IMR-90 (cell line): Measurements from ENCODE around the gene KLHL40. TPM values are rescaled to one million over a fixed set of nuclear protein-coding genes. Genes with fewer than 3 reads are reported as not detected.

Source experiments
- ATAC-seq: fragments of 200-7000 bp; cut with Tn5 transposase; 2 replicates; pipeline ENCODE4 v1.9.1; 2020; ENCODE audit warnings: low read depth, mild to moderate bottlenecking, moderate library complexity
- BruUV-seq: library from RNA; stranded (reverse); fragments of 400-500 nt; replicated peaks from 2 replicates; lab custom pipeline; 2021; lab: Mats Ljungman, UMichigan
- CTCF ChIA-PET: fragments of 300-600 bp; formaldehyde crosslinking; extraction: SDS; loops from one replicate; lab custom pipeline; 2021; ENCODE audit warnings: antibody characterized with exemption; lab: Yijun Ruan, JAX
- POLR2A ChIA-PET: fragments of 300-600 bp; sonication (Branson Sonifier 250); formaldehyde crosslinking; loops from one replicate; lab custom pipeline; 2022; ENCODE audit warnings: antibody characterized with exemption; ENCODE audit not compliant: unreplicated experiment; lab: Charles Lee
- DNase-seq: peaks from one replicate; pipeline ENCODE4 v3.0.0; 2013
- H2AFZ ChIP-seq: replicated peaks from 2 replicates; pipeline ENCODE3; 2013; ENCODE audit warnings: low read length, mild to moderate bottlenecking; ENCODE audit not compliant: poor library complexity
- H2AK5ac ChIP-seq: 2 replicates; pipeline ENCODE4 v1.6.1; 2013; ENCODE audit warnings: low read depth, low read length, inconsistent platforms
- H2AK9ac ChIP-seq: replicated peaks from 2 replicates; pipeline ENCODE3; 2013; ENCODE audit warnings: mild to moderate bottlenecking, low read depth, low read length, moderate library complexity; ENCODE audit not compliant: poor library complexity
- H2BK120ac ChIP-seq: 2 replicates; pipeline ENCODE4 v1.6.1; 2013; ENCODE audit warnings: low read depth, low read length, inconsistent platforms
- H2BK15ac ChIP-seq: 3 replicates; pipeline ENCODE4 v1.6.1; 2013; ENCODE audit warnings: low read depth, low read length, inconsistent platforms
- H2BK20ac ChIP-seq: 2 replicates; pipeline ENCODE4 v1.6.1; 2013; ENCODE audit warnings: low read depth, mild to moderate bottlenecking, inconsistent platforms, low read length, moderate library complexity
- H2BK5ac ChIP-seq: 2 replicates; pipeline ENCODE4 v1.6.1; 2013; ENCODE audit warnings: mild to moderate bottlenecking, low read depth, low read length, inconsistent platforms; ENCODE audit not compliant: poor library complexity, severe bottlenecking
- H3K14ac ChIP-seq: replicated peaks from 2 replicates; pipeline ENCODE4 v1.6.1; 2013; ENCODE audit warnings: low read depth, low read length, inconsistent platforms
- H3K18ac ChIP-seq: 2 replicates; pipeline ENCODE4 v1.6.1; 2013; ENCODE audit warnings: low read depth, low read length, control low read depth
- H3K23ac ChIP-seq: 2 replicates; pipeline ENCODE4 v1.6.1; 2013; ENCODE audit warnings: low read depth, low read length, inconsistent platforms
- H3K27ac ChIP-seq: 2 replicates; pipeline ENCODE4 v1.5.1; 2013; ENCODE audit warnings: mild to moderate bottlenecking, control low read depth, low read length; ENCODE audit not compliant: insufficient read depth
- H3K27me3 ChIP-seq: 2 replicates; pipeline ENCODE4 v1.6.1; 2013; ENCODE audit warnings: low read length; ENCODE audit not compliant: control insufficient read depth, insufficient read depth
- H3K36me3 ChIP-seq: 2 replicates; pipeline ENCODE4 v1.6.1; 2013; ENCODE audit warnings: low read length, mixed read lengths; ENCODE audit not compliant: control insufficient read depth, insufficient read depth
- H3K4ac ChIP-seq: 2 replicates; pipeline ENCODE4 v1.6.1; 2013; ENCODE audit warnings: low read depth, low read length, inconsistent platforms
- H3K4me1 ChIP-seq: 2 replicates; pipeline ENCODE4 v1.6.1; 2013; ENCODE audit warnings: low read length, mixed read lengths; ENCODE audit not compliant: control insufficient read depth, insufficient read depth
- H3K4me2 ChIP-seq: 2 replicates; pipeline ENCODE4 v1.6.1; 2013; ENCODE audit warnings: low read depth, mild to moderate bottlenecking, control low read depth, low read length, moderate library complexity
- H3K4me3 ChIP-seq: 2 replicates; pipeline ENCODE4 v1.5.1; 2013; ENCODE audit warnings: low read depth, mild to moderate bottlenecking, control low read depth, low read length, moderate library complexity; ENCODE audit not compliant: insufficient read depth
- H3K56ac ChIP-seq: 2 replicates; pipeline ENCODE4 v1.6.1; 2013; ENCODE audit warnings: low read length, inconsistent platforms; ENCODE audit not compliant: insufficient read depth; ENCODE audit errors: extremely low read depth
- H3K79me1 ChIP-seq, 2 experiments: 2 replicates each; pipeline ENCODE4 v1.6.1; 2013; ENCODE audit warnings: low read length in 2 of 2, inconsistent platforms in 1 of 2, low read depth in 1 of 2
- H3K9ac ChIP-seq: 2 replicates; pipeline ENCODE4 v1.6.1; 2013; ENCODE audit warnings: low read depth, low read length, control low read depth
- H3K9me1 ChIP-seq: 2 replicates; pipeline ENCODE4 v1.6.1; 2013; ENCODE audit warnings: low read length, inconsistent platforms; ENCODE audit not compliant: insufficient read depth
- H3K9me3 ChIP-seq: 2 replicates; pipeline ENCODE4 v1.6.1; 2013; ENCODE audit warnings: low read length; ENCODE audit not compliant: control insufficient read depth, insufficient read depth
- H4K20me1 ChIP-seq: 2 replicates; pipeline ENCODE4 v1.6.1; 2013; ENCODE audit warnings: low read length, inconsistent platforms; ENCODE audit not compliant: insufficient read depth
- H4K5ac ChIP-seq: 2 replicates; pipeline ENCODE4 v1.6.1; 2013; ENCODE audit warnings: mild to moderate bottlenecking, low read depth, low read length, control low read depth
- H4K8ac ChIP-seq, 2 experiments: 2 replicates each; pipeline ENCODE4 v1.6.1; 2013; ENCODE audit warnings: low read depth in 2 of 2, low read length in 2 of 2, control low read depth in 1 of 2, inconsistent platforms in 1 of 2
- H4K91ac ChIP-seq: 2 replicates; pipeline ENCODE4 v1.6.1; 2013; ENCODE audit warnings: low read depth, low read length, inconsistent platforms; ENCODE audit not compliant: insufficient read depth
- BHLHE40 ChIP-seq: fragments of 150-350 bp; IDR thresholded peaks from 2 replicates; pipeline ENCODE4 v1.6.1; 2016; ENCODE audit warnings: mild to moderate bottlenecking, low read depth, low read length
- CEBPB ChIP-seq: IDR thresholded peaks from 2 replicates; pipeline ENCODE4 v1.6.1; 2012; ENCODE audit warnings: low read depth, low read length, improper control_type of control experiment
- CHD1 ChIP-seq: IDR thresholded peaks from 2 replicates; pipeline ENCODE4 v1.6.1; 2012; ENCODE audit warnings: low read depth, low read length, improper control_type of control experiment
- FOS ChIP-seq: fragments of 150-350 bp; IDR thresholded peaks from 2 replicates; pipeline ENCODE4 v1.6.1; 2016; ENCODE audit warnings: low read depth, low read length
- MAFK ChIP-seq: IDR thresholded peaks from 2 replicates; pipeline ENCODE4 v1.6.1; 2012; ENCODE audit warnings: low read depth, low read length, improper control_type of control experiment
- MAZ ChIP-seq: IDR thresholded peaks from 2 replicates; pipeline ENCODE4 v1.6.1; 2012; ENCODE audit warnings: low read depth, mild to moderate bottlenecking, low read length, improper control_type of control experiment, moderate library complexity, borderline replicate concordance
- MXI1 ChIP-seq: IDR thresholded peaks from 2 replicates; pipeline ENCODE4 v1.6.1; 2012; ENCODE audit warnings: low read depth, mild to moderate bottlenecking, low read length, moderate library complexity, borderline replicate concordance
- NFE2L2 ChIP-seq: fragments of 150-350 bp; IDR thresholded peaks from 2 replicates; pipeline ENCODE4 v1.6.1; 2016; ENCODE audit warnings: low read depth, mild to moderate bottlenecking, low read length
- POLR2A ChIP-seq: IDR thresholded peaks from 2 replicates; pipeline ENCODE4 v1.6.1; 2012; ENCODE audit warnings: mild to moderate bottlenecking, low read depth, low read length
- RAD21 ChIP-seq: IDR thresholded peaks from 2 replicates; pipeline ENCODE4 v1.6.1; 2012; ENCODE audit warnings: low read length, improper control_type of control experiment
- RCOR1 ChIP-seq: IDR thresholded peaks from 2 replicates; pipeline ENCODE4 v1.6.1; 2012; ENCODE audit warnings: mild to moderate bottlenecking, low read length, improper control_type of control experiment; ENCODE audit not compliant: insufficient replicate concordance
- RFX5 ChIP-seq: IDR thresholded peaks from 2 replicates; pipeline ENCODE4 v1.8.0; 2012; ENCODE audit warnings: low read depth, mild to moderate bottlenecking, low read length, moderate library complexity
- SMC3 ChIP-seq: fragments of 150-350 bp; IDR thresholded peaks from 2 replicates; pipeline ENCODE4 v1.6.1; 2016; ENCODE audit warnings: low read depth, mild to moderate bottlenecking, antibody characterized with exemption, low read length, moderate library complexity
- USF2 ChIP-seq: fragments of 150-350 bp; IDR thresholded peaks from 2 replicates; pipeline ENCODE4 v1.6.1; 2017; ENCODE audit warnings: mild to moderate bottlenecking, antibody characterized with exemption, low read length, low read depth
- WGBS, 2 experiments: methylation state at CpG; one replicate each; pipeline versions ENCODE4 v1.1.5 to v1.1.7; 2013; ENCODE audit warnings: missing lambda C conversion rate in 2 of 2; ENCODE audit not compliant: insufficient read length in 1 of 2; ENCODE audit errors: extremely low coverage in 2 of 2; 5-methylcytosine and 5-hydroxymethylcytosine counted together
- dilution Hi-C: fragments of 300-500 bp; cut with HindIII; formaldehyde crosslinking; loops from one replicate; pipeline ENCODE4 v1.14.3; 2018; ENCODE audit warnings: low sequenced_read_pairs; ENCODE audit not compliant: unreplicated experiment
- in situ Hi-C: fragments of 300-500 bp; cut with MboI; formaldehyde crosslinking; loops from 3 replicates; pipeline ENCODE4 v1.14.3; 2019; ENCODE audit warnings: low sequenced_read_pairs, inconsistent platforms, mixed read lengths
- intact Hi-C: fragments of 100-400 bp; cut with micrococcal nuclease; formaldehyde crosslinking; loops from 2 replicates; pipeline ENCODE4 v1.10.0; 2022
- polyA plus RNA-seq, 3 experiments: library from polyadenylated mRNA; depleted of rRNA; stranded (reverse); fragments of >200 nt; gene quantifications; 2 replicates each; pipeline ENCODE4 v1.2.3, GENCODE V29; 2012; ENCODE audit warnings: low replicate concordance in 1 of 3
- total RNA-seq: library from RNA; depleted of rRNA; stranded (reverse); fragments of >200 nt; gene quantifications from 2 replicates; pipeline ENCODE4 v1.2.3, GENCODE V29; 2012
- TF ChIP-seq, protein P1 (sequence below): fragments of 150-350 bp; IDR thresholded peaks from 2 replicates; pipeline ENCODE4 v1.6.1; 2016; ENCODE audit warnings: low read depth, mild to moderate bottlenecking, low read length, moderate library complexity, borderline replicate concordance
- TF ChIP-seq, protein P2 (sequence below): conservative IDR thresholded peaks from 2 replicates; pipeline ENCODE4 v1.5.1; 2012; ENCODE audit warnings: mild to moderate bottlenecking, low read depth, low read length, improper control_type of control experiment

Gene KLHL40
- total and polyA plus RNA-seq, 2 of the 4 experiments (the other 2 are of a cell fraction): not detected

GRCh38 chr3:42708611-42709151, 23.3 kb downstream of the KLHL40 start:
- Histone ChIP-seq H3K4ac (no peak overlapping the region), H3K9me3 (no peaks in the 10 kb centered on the region), H4K5ac (no peak overlapping the region), H3K56ac (no peak overlapping the region), H2BK5ac (no peak overlapping the region), H2BK20ac (no peak overlapping the region), H3K9me1 (no peaks in the 10 kb centered on the region; the same call in 1 of the 2 replicates), H3K9ac (no peak overlapping the region), H2BK120ac (no peak overlapping the region), H3K27ac (no peak overlapping the region), H3K4me2 (no peak overlapping the region), H4K91ac (no peak overlapping the region), H3K18ac (no peak overlapping the region), H3K36me3 (no peaks in the 10 kb centered on the region), H3K14ac (no peak overlapping the region), H3K79me1 (no peaks in the 10 kb centered on the region), H3K4me1 (no peaks in the 10 kb centered on the region), H2BK15ac (no peak overlapping the region), H3K27me3 (peaks cover 62% of the 10 kb centered on the region), H4K20me1 (no peaks in the 10 kb centered on the region; the same call in 1 of the 2 replicates), H2AK5ac (no peak overlapping the region), H3K23ac (no peak overlapping the region), H4K8ac (no peak overlapping the region), H2AK9ac (no peak overlapping the region), H3K4me3 (no peak overlapping the region), H2AFZ (no peak overlapping the region)
- CTCF ChIA-PET: no interaction called here
- ATAC-seq (no peak), DNase-seq (no peak)
- dilution Hi-C loops: no loop called here
- BruUV-seq: no TSS peak
- in situ Hi-C loops: no loop called here
- 31% methylated on average over 3 of the region's 10 CpGs; no CpG with 5 or more reads in 1 of the 2 experiments for WGBS, 2 experiments
- intact Hi-C loops: no loop called here
- TF ChIP-seq MXI1: no peak
- TF ChIP-seq CEBPB: no peak
- no peak for TF ChIP-seq MAZ
- no peak for TF ChIP-seq USF2
- TF ChIP-seq RCOR1: no peak
- TF ChIP-seq RAD21: no peak
- no peak for TF ChIP-seq POLR2A
- TF ChIP-seq, protein P1, sequence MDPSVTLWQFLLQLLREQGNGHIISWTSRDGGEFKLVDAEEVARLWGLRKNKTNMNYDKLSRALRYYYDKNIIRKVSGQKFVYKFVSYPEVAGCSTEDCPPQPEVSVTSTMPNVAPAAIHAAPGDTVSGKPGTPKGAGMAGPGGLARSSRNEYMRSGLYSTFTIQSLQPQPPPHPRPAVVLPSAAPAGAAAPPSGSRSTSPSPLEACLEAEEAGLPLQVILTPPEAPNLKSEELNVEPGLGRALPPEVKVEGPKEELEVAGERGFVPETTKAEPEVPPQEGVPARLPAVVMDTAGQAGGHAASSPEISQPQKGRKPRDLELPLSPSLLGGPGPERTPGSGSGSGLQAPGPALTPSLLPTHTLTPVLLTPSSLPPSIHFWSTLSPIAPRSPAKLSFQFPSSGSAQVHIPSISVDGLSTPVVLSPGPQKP: no peak
- TF ChIP-seq FOS: no peak
- TF ChIP-seq SMC3: no peak
- TF ChIP-seq, protein P2, sequence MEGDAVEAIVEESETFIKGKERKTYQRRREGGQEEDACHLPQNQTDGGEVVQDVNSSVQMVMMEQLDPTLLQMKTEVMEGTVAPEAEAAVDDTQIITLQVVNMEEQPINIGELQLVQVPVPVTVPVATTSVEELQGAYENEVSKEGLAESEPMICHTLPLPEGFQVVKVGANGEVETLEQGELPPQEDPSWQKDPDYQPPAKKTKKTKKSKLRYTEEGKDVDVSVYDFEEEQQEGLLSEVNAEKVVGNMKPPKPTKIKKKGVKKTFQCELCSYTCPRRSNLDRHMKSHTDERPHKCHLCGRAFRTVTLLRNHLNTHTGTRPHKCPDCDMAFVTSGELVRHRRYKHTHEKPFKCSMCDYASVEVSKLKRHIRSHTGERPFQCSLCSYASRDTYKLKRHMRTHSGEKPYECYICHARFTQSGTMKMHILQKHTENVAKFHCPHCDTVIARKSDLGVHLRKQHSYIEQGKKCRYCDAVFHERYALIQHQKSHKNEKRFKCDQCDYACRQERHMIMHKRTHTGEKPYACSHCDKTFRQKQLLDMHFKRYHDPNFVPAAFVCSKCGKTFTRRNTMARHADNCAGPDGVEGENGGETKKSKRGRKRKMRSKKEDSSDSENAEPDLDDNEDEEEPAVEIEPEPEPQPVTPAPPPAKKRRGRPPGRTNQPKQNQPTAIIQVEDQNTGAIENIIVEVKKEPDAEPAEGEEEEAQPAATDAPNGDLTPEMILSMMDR: no peak
- no peak for TF ChIP-seq RFX5
- TF ChIP-seq NFE2L2: no peak
- TF ChIP-seq MAFK: no peak
- no peak for TF ChIP-seq CHD1
- no peak for TF ChIP-seq BHLHE40
- POLR2A ChIA-PET: no interaction called here
